Measurements from ENCODE around the gene AGBL4.

AGBL4 gene

DNA sequence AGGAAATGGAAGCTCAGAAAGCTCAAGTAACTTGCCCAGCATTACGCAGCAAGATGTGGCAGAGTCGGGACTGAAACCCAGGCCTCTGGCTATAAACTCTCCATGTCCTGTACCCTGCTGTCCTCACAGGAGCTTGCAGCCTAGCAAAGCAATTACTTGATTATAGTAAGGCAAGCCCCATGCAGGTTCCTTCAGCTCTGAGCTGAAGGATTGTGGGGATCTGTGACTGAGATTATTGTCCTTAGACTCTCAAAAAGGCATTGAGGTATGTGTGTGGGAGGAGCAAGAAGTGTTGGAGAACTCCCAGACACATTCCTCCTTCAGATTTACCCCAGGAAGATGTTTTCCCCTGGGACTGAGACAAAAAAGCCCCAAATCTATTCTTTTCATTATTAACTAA is 1427.7 kb downstream of the AGBL4 start:
- peak; percentile 75 for DNase-seq (ENCODE audit: low read depth, low spot score)

GRCh38 chr1:48595613-48596012 is 1428.1 kb downstream of the AGBL4 start:
- no peak for DNase-seq (ENCODE audit: low read depth, low spot score)

GRCh38 chr1:48592330-48592729 is 1431.4 kb downstream of the AGBL4 start:
- no peak for DNase-seq (ENCODE audit: low read depth, low spot score)

GRCh38 chr1:48591181-48591580 is 1432.6 kb downstream of the AGBL4 start:
- DNase-seq (ENCODE audit: low read depth, low spot score): no peak

DNA sequence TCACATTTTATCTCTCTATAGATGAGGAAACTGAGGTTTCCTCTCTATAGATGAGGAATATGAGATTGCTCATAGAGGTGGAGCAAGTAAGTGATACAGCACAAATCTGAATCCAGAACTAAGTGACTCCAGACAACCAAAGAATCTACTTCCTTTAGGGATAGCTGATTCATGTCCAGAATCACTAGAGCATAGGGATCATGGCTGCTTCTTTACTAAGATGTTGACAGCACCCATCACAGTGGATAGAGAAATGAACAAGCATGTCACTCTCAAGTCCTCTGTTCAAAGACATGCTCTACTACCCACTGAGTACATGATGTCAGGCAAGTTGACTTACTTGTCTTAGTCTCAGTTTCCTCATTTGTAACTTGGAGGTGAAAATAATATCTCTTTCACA is 1435.7 kb downstream of the AGBL4 start:
- DNase-seq (ENCODE audit: low read depth, low spot score): no peak

DNA sequence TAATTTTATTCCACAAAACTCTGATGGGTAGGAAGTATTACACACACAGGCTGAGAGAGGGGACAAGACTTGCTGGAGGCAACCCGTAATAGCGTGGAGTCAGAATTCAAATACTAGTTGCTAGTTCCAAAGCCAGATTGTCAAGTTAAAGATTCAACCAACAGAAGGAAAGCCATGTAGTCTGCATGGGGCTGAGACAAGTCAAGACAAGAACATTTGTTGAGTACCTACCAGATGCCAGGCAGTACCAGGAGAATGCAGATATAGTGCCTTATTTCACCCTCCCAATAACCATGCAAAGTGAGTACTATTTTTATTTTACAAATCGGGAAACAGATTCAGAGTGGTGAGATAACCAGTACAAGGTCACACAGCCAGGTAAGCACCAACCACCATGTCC is 1441.3 kb downstream of the AGBL4 start:
- DNase-seq (ENCODE audit: low read depth, low spot score): no peak

GRCh38 chr1:48581270-48581669 is 1442.5 kb downstream of the AGBL4 start:
- no peak for DNase-seq (ENCODE audit: low read depth, low spot score)

GRCh38 chr1:48576565-48576964 is 1447.2 kb downstream of the AGBL4 start:
- DNase-seq (ENCODE audit: low read depth, low spot score): no peak

- DNase-seq (ENCODE audit: low read depth, low spot score): peak; percentile 89
These were observed 1451.0 kb downstream of the AGBL4 start for GRCh38 chr1:48572646-48573258.

- DNase-seq (ENCODE audit: low read depth, low spot score): no peak
These were observed 1451.6 kb downstream of the AGBL4 start for GRCh38 chr1:48572134-48572533.

DNA sequence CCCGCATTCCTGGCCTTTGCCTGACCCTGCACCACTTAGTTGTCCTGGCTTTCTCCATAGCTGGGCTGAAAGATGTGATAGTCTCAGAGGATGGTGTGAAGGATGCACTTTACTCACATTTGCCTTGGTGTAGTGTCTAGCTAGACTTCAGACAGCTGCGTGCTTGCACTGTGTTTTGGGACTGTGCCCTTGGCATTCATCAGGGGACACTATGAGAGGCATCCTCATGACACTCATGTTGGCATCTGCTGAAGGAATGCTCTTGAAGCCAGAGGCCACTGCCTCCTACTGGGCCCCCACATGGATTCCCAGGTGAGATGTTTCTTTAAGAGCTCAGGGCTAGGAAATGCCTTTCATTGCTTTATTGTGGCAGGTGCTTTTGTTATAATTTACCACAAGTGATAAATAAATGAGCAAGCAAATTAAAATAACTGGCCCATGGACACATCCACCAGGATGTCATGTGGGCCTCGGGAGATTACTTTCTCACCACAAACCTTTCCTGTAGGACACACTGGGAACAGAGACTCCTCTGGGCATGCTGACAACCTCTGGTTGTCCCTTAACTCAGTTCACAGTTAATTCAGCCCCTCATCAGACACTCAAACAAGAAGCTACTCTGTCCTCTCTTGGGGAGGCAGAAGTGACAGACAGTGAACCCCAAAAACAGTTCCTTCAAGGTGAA is 1452.3 kb downstream of the AGBL4 start:
- no peak for DNase-seq (ENCODE audit: low read depth, low spot score)

DNA sequence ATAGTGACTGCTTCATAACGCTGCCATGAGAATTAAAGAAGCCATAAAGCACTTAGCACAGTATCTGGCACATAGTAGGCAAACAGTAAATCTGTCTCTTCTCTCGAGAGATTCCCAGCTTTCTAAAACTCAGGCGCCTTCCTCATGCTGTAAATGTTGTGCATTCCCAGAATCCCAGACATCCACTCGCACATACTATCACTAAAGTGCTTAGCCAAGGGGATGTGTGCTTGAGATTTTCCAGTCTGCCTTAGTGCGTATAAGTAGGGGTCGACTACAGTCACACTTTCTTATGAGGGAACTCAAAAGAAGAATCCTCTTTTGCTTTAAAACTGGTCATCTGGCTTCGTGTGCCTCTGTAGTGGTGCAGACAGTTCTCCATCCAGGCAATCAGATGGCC is 1453.2 kb downstream of the AGBL4 start:
- DNase-seq (ENCODE audit: low read depth, low spot score): no peak

DNA sequence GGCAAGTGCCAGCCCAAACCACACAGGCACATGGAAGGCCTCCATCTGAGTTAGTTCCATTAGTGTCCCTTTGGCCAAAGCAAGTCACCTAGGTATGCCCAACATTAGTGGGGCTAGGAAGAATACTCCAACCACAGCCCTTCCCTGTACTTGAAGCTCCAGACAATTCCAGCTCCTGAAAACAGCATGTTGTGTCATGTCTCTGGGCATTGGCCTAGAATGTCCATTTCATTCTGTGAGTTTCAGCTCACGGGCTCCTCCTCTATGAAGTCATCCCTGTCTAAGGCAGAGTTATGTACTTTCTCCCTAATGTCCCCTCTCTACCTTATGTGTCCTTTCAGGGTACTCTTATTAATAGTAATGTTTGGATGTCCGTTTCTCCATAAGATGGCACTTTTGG is 1455.3 kb downstream of the AGBL4 start:
- DNase-seq (ENCODE audit: low read depth, low spot score): no peak

- no peak for DNase-seq (ENCODE audit: low read depth, low spot score)
These were observed 1457.3 kb downstream of the AGBL4 start for GRCh38 chr1:48566492-48566891.

GRCh38 chr1:48563021-48563420 is 1460.7 kb downstream of the AGBL4 start:
- DNase-seq (ENCODE audit: low read depth, low spot score): no peak

- no peak for DNase-seq (ENCODE audit: low read depth, low spot score)
These were observed 1462.3 kb downstream of the AGBL4 start for GRCh38 chr1:48561444-48561843.

GRCh38 chr1:48560577-48560976 is 1463.2 kb downstream of the AGBL4 start:
- no peak for DNase-seq (ENCODE audit: low read depth, low spot score)

DNA sequence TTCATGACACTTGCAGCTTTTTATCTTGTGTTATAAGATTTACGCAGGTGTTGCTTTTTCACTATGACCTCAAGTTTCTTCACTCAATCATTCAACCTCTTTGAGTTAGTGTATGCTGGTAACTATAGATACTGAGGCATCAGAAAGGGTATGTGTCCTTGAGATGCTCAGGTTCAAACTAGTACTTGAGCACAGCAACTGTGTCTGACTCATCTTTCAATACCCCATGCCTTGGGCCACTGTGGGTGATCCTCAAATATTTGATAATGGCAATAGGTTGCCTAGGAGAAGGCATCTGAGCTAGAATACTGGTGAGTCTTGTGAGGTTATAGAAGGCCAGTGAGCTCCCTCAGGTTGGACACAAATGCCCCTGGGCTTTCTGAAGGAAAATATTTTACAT is 1463.6 kb downstream of the AGBL4 start:
- no peak for DNase-seq (ENCODE audit: low read depth, low spot score)

- DNase-seq (ENCODE audit: low read depth, low spot score): no peak
These were observed 1465.4 kb downstream of the AGBL4 start for GRCh38 chr1:48558366-48558765.

DNA sequence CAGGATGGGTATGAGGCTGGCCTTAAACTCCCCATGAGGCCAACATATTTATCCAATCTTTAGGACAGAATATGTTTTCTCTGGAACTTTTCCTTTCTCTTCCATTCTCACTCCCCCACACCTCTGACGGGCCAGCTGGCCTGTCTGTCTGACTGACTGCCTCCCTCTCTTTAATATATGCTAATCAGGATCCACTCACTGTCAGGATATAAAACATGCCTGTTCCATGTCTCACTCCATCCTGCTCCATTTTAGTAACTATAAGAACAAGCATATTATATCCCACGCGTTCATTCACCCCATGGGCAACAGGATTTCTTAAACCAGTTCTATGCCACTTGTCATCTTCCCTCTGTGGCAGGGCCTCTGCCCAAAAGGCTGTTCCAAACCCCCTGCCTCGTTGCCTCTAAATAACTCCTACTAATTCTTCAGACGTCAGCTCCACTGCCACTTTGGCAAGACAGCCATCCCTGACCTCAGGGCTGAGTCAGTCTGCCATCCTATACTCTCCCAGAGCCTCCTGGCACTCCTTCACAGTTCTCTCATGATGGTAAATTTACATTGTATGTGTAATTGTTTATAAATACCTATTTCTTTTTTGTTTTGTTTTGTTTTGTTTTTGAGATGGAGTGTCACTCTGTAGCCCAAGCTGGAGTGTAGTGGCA is 1467.4 kb downstream of the AGBL4 start:
- DNase-seq (ENCODE audit: low read depth, low spot score): no peak

- no peak for DNase-seq (ENCODE audit: low read depth, low spot score)
These were observed 1468.5 kb downstream of the AGBL4 start for GRCh38 chr1:48555271-48555670.

DNA sequence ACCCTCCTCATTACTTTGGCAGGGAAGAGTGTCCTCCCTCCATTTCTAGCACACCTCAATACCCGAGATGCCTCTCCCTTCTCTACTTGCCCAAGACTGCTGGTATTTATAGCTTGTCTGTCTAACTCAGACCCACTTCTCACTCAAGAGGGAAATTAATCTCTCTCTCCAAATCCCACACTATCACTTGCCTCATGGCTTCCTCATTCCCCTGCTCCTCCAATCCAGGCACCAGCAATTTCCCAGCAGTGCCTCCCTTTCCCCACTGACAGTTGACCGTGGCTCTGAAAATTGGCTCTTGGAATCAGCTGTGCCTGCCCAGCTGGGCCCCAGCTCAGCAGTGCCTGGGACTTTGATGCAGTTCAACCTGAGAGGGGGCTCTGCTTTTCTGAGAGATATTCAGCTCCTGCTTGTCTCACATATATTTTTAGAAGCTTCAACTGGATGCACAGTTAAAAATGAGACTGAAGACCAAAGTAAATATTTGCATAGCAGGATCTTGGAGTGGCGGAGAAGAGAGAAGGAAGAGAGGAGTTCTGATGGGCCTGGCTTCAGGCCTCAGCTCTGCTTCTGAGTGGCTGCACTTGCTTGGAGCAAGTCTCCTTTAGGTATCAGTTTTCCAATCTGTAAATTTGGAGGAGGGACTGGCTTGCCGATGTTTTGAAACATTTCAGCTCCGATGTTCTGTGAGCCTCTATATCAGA is 1470.7 kb downstream of the AGBL4 start:
- DNase-seq (ENCODE audit: low read depth, low spot score): no peak
